OCI-LY3 (cell line): ENCODE measurements around the gene JAKMIP1.

ENCODE experiments used
- CTCF ChIP-seq: fragments of 200-600, 300-600 bp; sonication (generic); IDR thresholded peaks from 2 replicates; pipeline ENCODE4 v1.5.1; 2014; ENCODE audit warnings: antibody characterized with exemption, low read length, low read depth
- EZH2phosphoT487 ChIP-seq: fragments of 200-600 bp; shearing (Covaris generic); IDR thresholded peaks from 2 replicates; pipeline ENCODE4 v1.6.1; 2018; ENCODE audit warnings: antibody characterized with exemption, mixed run types, low read depth

- no peak for TF ChIP-seq CTCF
- no peak for TF ChIP-seq EZH2phosphoT487
Observed at GRCh38 chr4:6162885-6163284, 37.5 kb downstream of the JAKMIP1 start.
